Measurements from ENCODE around the gene ZNF488.

Gene ZNF488

GRCh38 chr10:47367646-47368045 lies 16.4 kb downstream of the ZNF488 start:
- H3K79me2 ChIP-seq (ENCODE audit: insufficient read depth, low read depth) = no peaks in the 10 kb centered on the region
- no peak overlapping the region for H3K4me2 ChIP-seq
- no peak overlapping the region for H2AFZ ChIP-seq (ENCODE audit: low read depth)
- no peak overlapping the region for H3K4me3 ChIP-seq (IDR thresholded peaks at IDR 0.05; ENCODE audit: insufficient read depth, low read depth, low read length)
- H3K36me3 ChIP-seq (ENCODE audit: insufficient read depth) = no peaks in the 10 kb centered on the region
- no peak overlapping the region for H3K9ac ChIP-seq
- H3K27ac ChIP-seq = no peak overlapping the region
- TF ChIP-seq, protein P1, sequence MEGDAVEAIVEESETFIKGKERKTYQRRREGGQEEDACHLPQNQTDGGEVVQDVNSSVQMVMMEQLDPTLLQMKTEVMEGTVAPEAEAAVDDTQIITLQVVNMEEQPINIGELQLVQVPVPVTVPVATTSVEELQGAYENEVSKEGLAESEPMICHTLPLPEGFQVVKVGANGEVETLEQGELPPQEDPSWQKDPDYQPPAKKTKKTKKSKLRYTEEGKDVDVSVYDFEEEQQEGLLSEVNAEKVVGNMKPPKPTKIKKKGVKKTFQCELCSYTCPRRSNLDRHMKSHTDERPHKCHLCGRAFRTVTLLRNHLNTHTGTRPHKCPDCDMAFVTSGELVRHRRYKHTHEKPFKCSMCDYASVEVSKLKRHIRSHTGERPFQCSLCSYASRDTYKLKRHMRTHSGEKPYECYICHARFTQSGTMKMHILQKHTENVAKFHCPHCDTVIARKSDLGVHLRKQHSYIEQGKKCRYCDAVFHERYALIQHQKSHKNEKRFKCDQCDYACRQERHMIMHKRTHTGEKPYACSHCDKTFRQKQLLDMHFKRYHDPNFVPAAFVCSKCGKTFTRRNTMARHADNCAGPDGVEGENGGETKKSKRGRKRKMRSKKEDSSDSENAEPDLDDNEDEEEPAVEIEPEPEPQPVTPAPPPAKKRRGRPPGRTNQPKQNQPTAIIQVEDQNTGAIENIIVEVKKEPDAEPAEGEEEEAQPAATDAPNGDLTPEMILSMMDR (conservative IDR thresholded peaks at IDR 0.05; ENCODE audit: low read depth, low read length) = no peak
- H3K27me3 ChIP-seq (ENCODE audit: insufficient read depth, low read depth) = no peaks in the 10 kb centered on the region
- H4K20me1 ChIP-seq (ENCODE audit: insufficient read depth) = no peaks in the 10 kb centered on the region
- H3K4me1 ChIP-seq (ENCODE audit: low read depth, poor library complexity, severe bottlenecking) = no peaks in the 10 kb centered on the region

DNA sequence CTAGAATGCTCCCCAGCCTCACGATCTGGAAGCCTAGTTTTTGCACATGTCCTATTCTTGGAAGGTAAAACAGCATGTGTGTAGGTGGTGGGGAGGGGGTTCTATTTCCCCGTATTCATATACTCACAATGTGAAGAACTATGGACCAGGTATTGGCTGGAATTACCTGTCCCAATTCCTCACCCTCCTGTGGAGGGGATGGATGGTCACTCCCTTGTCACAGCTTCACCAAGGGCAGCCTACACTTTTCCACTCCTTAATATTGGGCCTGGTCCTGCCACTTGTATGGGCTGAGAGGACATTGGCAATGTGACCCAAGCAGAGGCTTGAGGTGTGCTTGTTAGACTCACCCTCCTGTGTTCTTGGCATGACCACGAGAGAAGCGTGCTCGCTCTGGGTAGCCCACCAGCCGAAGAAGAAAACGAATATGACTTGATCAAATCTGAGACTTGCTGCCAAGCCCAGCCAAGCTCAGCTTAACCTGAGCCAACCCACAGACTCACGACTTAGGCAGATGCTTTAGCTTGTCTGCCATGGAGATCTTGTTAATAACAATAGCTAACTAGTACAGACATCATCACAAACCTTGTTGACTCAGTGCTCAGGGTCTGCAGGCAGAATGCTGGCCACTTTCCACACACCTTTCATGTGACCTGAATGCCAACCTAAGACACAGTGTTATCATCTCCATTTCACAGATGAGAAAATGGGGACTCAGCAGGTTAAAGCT lies 17.2 kb downstream of the ZNF488 start:
- Histone ChIP-seq H4K20me1 (ENCODE audit: insufficient read depth) (no peaks in the 10 kb centered on the region), H3K27ac (no peak overlapping the region), H3K4me1 (ENCODE audit: low read depth, poor library complexity, severe bottlenecking) (no peaks in the 10 kb centered on the region), H3K4me2 (no peak overlapping the region), H3K27me3 (ENCODE audit: insufficient read depth, low read depth) (no peaks in the 10 kb centered on the region), H3K79me2 (ENCODE audit: insufficient read depth, low read depth) (no peaks in the 10 kb centered on the region), H2AFZ (ENCODE audit: low read depth) (no peak overlapping the region), H3K9ac (no peak overlapping the region), H3K4me3 (IDR thresholded peaks at IDR 0.05; ENCODE audit: insufficient read depth, low read depth, low read length) (no peak overlapping the region), H3K36me3 (ENCODE audit: insufficient read depth) (no peaks in the 10 kb centered on the region)
- TF ChIP-seq, protein P1 (conservative IDR thresholded peaks at IDR 0.05; ENCODE audit: low read depth, low read length) = no peak

DNA sequence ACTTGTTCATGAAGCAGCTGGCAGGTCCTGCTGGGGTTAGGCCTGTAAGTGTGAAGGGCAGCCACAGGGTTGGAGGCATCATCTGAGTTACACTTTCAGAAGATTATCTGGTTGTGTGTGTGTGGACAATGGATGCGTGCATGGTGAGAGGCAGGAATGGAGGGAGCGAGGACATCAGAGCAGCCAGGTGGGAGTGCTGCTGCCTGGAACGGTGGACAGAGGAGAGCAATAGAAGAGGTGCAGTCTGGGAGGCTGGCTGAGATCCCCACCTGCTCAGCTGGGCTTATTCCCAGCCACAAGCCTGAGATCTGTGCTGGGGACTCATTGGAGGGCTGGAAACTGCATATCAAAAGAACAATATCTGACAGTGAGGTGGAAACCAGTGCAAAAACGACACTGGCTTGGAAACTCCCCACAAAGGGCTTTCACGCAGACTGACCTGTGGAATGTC lies 17.9 kb downstream of the ZNF488 start:
- Histone ChIP-seq H3K9ac (no peak overlapping the region), H3K27me3 (ENCODE audit: insufficient read depth, low read depth) (no peaks in the 10 kb centered on the region), H3K4me2 (no peak overlapping the region), H3K4me1 (ENCODE audit: low read depth, poor library complexity, severe bottlenecking) (no peaks in the 10 kb centered on the region), H3K27ac (no peak overlapping the region), H2AFZ (ENCODE audit: low read depth) (no peak overlapping the region), H3K79me2 (ENCODE audit: insufficient read depth, low read depth) (no peaks in the 10 kb centered on the region), H3K4me3 (IDR thresholded peaks at IDR 0.05; ENCODE audit: insufficient read depth, low read depth, low read length) (no peak overlapping the region), H4K20me1 (ENCODE audit: insufficient read depth) (no peaks in the 10 kb centered on the region), H3K36me3 (ENCODE audit: insufficient read depth) (no peaks in the 10 kb centered on the region)
- TF ChIP-seq, protein P1 (conservative IDR thresholded peaks at IDR 0.05; ENCODE audit: low read depth, low read length) = no peak

GRCh38 chr10:47365431-47366180 lies 18.5 kb downstream of the ZNF488 start:
- H3K27ac ChIP-seq = no peak overlapping the region
- H3K4me3 ChIP-seq (IDR thresholded peaks at IDR 0.05; ENCODE audit: insufficient read depth, low read depth, low read length) = no peak overlapping the region
- H3K9ac ChIP-seq = no peak overlapping the region
- TF ChIP-seq, protein P1 (conservative IDR thresholded peaks at IDR 0.05; ENCODE audit: low read depth, low read length) = no peak
- no peaks in the 10 kb centered on the region for H3K4me1 ChIP-seq (ENCODE audit: low read depth, poor library complexity, severe bottlenecking)
- H4K20me1 ChIP-seq (ENCODE audit: insufficient read depth) = no peaks in the 10 kb centered on the region
- H3K36me3 ChIP-seq (ENCODE audit: insufficient read depth) = no peaks in the 10 kb centered on the region
- H3K79me2 ChIP-seq (ENCODE audit: insufficient read depth, low read depth) = no peaks in the 10 kb centered on the region
- no peak overlapping the region for H3K4me2 ChIP-seq
- no peak overlapping the region for H2AFZ ChIP-seq (ENCODE audit: low read depth)
- H3K27me3 ChIP-seq (ENCODE audit: insufficient read depth, low read depth) = no peaks in the 10 kb centered on the region
